Hepatocyte (in vitro differentiated cells): ENCODE data around the gene ERICH6.

Experiments used
- EZH2 ChIP-seq: fragments of 200-600 bp; sonication (generic); IDR thresholded peaks from 2 replicates; pipeline ENCODE4 v1.6.1; 2016; ENCODE audit warnings: antibody characterized with exemption, mild to moderate bottlenecking, borderline replicate concordance
- TF ChIP-seq, protein P1 (sequence below): fragments of 200-600 bp; sonication (generic); IDR thresholded peaks from 2 replicates; pipeline ENCODE4 v1.5.1; 2016; ENCODE audit warnings: antibody characterized with exemption, mild to moderate bottlenecking; ENCODE audit not compliant: poor library complexity

DNA sequence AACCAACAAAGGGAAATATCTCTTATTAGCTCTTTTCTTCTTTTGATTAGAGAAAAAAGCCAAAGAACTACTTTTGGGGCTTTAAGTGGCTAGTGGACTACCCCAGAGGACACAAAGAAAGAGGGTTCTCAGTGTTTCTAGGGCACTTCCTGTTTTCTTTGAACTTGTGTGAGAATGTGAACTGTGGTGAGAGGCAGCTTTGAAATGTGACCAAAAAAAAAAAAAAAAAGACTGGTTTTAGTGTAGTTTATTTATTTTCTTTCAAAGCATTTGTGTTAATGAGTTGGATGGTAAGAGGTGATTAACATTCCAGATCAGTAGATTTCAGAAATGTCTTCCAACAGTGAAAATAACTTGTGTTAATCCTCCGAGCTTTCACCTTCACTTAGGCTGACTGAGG, 68.2 kb downstream of the ERICH6 start:
- TF ChIP-seq, protein P1, sequence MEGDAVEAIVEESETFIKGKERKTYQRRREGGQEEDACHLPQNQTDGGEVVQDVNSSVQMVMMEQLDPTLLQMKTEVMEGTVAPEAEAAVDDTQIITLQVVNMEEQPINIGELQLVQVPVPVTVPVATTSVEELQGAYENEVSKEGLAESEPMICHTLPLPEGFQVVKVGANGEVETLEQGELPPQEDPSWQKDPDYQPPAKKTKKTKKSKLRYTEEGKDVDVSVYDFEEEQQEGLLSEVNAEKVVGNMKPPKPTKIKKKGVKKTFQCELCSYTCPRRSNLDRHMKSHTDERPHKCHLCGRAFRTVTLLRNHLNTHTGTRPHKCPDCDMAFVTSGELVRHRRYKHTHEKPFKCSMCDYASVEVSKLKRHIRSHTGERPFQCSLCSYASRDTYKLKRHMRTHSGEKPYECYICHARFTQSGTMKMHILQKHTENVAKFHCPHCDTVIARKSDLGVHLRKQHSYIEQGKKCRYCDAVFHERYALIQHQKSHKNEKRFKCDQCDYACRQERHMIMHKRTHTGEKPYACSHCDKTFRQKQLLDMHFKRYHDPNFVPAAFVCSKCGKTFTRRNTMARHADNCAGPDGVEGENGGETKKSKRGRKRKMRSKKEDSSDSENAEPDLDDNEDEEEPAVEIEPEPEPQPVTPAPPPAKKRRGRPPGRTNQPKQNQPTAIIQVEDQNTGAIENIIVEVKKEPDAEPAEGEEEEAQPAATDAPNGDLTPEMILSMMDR, result no peak
- no peak for TF ChIP-seq EZH2
